ELF-1 (cell line): ENCODE data around the gene RAB9A.

Experiments used
- DNase-seq: peaks from one replicate; pipeline ENCODE4 v3.0.0-alpha.2; 2016; ENCODE audit warnings: low read depth, low spot score

Gene RAB9A

DNA sequence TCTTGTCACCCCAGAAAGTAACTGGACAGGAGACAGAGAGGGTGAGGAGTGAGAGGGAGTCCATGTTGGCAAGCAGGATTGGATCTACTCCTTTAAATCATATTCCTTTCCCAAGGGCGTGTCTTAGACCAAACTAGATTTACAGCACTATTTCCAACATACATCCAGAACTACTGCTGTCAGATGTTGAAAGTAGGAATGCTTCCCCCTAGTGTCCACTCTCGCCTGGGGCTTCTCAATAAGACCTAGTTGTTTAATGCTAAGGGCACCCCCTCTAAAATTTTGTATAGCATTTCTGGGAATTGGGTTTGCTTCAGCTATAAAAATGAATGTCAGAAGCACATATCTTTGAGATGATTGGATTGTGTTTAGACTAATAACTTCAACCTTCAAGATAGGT lies 58.9 kb downstream of the RAB9A start:
- DNase-seq: no peak

DNA sequence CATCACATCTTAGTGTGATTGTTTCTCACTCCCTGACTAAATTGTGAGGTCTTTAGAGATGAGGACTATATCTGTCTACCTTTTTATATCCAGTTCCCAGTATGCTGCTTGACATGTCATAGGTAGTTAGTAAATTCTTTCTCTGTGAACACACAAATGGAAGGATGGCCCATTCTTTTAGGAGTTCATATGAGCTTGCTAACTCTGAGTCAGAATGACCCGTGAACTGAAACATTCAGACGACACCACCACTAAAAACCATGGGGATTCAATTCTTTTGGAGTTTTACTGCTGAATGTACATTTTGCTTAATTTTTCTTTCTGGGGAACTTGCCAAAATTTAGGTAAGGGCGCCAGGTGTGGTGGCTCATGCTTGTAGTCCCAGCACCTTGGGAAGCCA lies 59.6 kb downstream of the RAB9A start:
- DNase-seq: no peak

DNA sequence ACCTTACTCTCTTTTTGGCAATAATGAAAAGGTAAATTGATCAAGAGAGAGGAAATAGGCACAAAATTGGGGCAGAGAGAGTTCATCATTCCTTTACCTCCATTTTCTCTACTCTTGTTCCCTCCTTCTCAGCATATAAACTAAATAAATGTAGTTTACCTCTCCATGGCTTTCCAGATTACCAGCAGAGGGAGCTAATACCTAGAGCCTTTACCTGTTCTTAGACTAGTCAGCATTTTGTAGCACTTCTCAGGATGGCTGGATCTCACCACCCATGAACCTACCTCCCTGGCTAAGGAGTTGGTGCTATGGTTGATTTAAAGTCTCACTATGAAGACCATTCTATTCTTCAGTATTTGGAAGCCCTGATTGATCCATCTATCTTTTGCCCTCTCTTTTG lies 61.3 kb downstream of the RAB9A start:
- no peak for DNase-seq

DNA sequence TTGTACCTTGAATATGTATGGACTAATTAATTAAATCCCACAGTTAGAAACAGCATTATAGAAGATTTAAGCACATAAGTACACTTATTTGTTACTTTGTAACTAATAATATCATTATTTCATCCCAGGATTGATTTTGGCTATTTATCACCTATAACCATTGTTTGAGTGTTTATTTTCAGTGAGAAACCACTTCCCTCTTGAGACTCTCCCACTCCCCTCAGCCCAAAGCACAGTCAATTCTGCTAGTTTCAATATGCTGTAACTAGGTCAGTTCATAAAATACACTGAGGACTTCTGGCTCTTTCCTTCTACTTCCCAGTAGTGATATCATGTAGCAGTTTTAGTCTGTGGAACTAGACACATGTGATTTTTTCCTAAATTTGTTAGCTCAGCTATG lies 61.9 kb downstream of the RAB9A start:
- no peak for DNase-seq

DNA sequence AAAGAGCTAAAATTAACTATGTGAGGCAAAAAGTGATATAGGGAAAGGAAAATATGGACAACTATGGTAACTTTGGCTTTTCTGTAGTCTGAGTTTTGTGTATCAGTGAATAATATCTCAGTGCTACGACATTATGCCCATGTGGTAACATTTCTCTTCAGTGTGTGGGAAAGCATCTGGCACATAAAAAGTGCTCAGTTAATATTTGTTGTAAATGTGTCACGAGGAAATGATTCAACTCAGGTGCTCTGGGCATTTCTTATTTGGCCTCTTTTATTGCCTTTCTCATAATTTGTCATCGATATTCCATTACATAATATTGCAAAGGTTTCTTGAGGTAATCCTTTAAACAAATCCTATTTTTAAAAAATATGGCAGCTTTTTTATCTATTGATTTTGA lies 63.2 kb downstream of the RAB9A start:
- no peak for DNase-seq

DNA sequence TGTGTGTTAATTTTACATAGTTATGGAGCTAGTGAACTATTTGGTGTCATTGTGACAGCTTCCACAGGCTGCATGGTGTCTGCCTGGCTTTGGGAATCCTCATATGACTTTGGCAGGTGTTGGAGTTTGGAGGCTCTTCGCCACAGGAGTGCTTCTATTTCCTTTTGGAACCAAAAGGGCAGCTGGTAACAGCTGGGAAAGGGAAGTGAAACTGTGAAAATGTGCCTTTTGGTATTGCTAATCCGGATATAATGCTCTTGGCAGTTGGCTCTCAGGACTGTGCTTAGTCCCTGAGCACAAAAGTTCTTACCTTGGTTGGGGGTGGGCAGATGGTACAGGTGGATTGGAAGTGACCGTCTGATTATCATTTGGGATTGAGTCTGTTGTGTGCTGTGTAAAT lies 63.7 kb downstream of the RAB9A start:
- DNase-seq: no peak

DNA sequence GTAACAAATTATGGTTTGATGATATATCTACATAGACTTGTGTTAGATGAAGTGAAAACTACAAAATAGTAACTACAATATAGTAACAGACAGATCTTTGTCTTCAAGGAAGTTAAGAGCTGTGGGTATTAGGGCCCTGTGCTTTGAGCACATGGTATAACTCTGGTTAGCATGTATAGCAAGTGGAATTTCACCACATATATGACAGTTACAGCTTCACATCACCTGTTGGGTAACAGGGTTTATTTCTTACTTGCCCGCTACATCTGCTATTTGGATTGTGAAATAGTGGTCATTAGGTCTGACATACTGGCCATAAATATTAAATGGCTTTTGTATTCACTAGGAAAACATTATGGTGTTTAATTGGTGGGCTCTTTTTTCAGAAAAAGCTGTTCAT lies 65.8 kb downstream of the RAB9A start:
- no peak for DNase-seq

DNA sequence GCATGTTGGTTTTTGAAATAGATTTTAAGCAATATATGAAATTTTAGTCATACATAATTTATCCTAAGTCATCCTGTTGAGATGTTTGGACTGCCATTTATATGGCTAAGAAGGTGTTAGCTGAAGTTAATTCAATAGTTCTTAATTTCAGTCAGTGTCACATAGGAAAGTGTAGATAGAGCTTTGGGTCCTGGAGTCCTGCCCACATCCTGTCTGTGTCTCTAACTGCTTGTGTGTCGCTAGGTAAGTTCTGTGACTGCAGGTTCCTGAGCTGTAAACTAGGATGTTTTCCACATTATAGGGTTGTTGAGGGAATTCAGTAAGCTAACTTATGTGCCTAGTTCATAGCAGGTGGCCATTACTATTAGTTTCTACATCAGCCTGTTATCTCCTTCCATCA lies 66.3 kb downstream of the RAB9A start:
- DNase-seq: no peak

DNA sequence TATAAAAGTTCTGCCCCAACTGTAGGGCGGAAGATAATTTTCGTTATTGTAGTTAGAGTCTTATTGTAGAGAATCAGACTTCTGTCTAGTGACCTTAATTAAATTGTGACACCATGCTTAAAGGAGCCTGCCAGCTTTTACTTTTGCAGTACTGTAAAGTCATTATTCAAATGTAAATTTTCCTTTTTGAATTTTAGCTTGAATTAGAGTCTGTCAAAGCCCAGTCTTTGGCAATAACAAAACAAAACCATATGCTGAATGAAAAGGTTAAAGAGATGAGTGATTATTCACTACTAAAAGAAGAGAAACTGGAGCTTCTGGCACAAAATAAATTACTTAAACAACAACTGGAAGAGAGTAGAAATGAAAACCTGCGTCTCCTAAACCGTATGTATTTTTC lies 67.5 kb downstream of the RAB9A start:
- no peak for DNase-seq

DNA sequence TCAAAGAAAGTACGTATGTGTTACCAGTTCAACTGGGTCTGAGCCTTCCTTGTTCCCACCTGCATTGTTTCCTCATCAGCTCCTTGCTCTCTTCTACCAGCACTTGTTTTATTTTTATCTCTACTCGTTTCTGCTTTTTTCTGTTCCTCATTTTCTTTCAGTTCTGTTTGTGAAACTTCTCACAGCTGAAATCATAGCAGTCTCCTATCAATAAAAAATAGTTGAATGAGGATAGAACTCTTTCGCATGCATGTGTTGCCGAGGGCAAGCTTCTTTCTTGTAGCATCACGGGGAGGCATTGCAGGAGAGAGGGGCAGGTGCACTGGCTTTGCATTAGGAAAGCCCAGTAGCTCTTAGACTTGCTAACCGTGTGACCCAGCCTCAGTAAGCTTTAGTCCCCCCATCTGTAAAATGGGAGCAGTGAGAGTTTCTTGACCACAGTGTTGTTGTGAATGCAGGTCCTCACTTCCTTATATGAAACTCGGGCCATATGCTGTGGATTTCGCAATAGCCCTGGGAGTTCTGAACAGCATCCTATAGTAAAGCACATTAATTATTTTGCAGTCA lies 70.3 kb downstream of the RAB9A start:
- no peak for DNase-seq
